GM21360 (cell line): ENCODE results near the gene CDK5RAP2.

Experiments
- ATAC-seq: cut with Tn5 transposase; IDR thresholded peaks from one replicate; pipeline ENCODE4 v1.9.1; 2021; ENCODE audit warnings: mild to moderate bottlenecking, moderate library complexity; ENCODE audit not compliant: unreplicated experiment

CDK5RAP2 gene

DNA sequence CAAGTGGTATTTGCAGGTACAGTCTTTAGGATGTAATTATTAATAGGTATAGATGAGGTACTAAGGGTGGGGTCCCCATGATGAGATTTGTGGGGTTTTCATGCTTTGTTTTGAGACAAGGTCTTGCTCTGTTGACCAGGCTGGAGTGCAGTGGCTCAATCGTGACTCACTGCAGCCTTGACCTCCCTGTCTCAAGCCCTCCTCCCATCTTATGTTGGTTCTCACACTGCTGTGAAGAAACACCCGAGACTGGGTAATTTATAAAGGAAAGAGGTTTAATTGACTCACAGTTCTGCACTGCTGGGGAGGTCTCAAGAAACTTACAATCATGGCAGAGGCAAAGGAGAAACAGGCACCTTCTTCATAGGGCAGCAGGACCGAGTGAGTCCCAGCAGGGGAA lies 217.5 kb downstream of the CDK5RAP2 start:
- no peak for ATAC-seq

DNA sequence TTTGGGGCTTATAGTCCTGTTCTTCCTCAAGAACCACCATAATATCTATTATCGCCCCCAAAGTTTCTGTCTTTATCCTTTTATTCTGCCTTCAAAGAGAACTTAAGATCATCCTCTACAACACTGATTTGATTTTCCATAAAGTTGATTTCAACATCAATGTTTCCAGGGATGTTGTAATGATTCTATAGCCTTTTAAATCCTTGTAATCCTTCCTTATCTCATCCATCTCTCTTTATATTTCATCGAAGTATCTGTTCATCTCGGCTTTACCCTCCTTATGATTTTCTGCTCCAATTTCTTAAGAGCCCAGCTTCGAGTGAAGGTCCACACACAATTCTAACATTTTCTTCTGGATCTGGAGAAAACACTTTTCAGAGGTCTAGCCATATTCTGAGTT lies 218.4 kb downstream of the CDK5RAP2 start:
- no peak for ATAC-seq

DNA sequence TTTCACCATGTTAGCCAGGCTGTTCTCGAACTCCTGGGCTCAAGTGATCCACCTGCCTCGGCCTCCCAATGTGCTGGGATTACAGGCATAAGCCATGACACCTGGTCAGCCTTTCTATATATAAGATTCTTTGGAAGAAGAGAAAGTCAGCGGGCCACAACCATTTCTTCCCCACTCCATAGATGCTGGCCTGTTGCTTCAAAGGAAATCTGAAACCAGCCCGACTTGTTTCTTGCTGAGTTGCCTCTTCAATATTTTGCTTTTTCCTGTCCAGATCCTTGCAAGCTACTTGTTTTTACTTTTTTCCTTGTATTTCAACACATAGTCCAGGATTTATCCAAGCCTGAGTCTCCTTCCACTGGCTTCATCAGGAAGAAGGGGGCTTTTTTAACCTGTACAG lies 219.5 kb downstream of the CDK5RAP2 start:
- no peak for ATAC-seq

DNA sequence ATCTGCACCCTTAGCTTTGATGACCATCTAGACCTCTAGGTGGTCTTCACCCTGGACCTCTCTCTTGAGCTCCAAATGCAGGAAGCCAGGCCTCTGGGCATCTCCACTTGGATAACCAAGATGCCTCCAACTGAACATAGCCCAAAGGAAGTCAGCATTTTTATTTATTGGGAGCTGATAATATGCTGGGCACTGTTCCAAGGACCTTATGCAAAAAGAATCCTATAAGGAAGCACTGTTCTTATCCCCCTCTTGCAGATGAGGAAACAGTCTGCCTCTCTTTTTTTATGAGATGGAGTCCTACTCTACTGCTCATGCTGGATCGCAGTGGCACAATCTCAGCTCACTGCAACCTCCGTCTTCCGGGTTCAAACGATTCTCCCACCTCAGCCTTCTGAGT lies 219.9 kb downstream of the CDK5RAP2 start:
- ATAC-seq, result no peak

DNA sequence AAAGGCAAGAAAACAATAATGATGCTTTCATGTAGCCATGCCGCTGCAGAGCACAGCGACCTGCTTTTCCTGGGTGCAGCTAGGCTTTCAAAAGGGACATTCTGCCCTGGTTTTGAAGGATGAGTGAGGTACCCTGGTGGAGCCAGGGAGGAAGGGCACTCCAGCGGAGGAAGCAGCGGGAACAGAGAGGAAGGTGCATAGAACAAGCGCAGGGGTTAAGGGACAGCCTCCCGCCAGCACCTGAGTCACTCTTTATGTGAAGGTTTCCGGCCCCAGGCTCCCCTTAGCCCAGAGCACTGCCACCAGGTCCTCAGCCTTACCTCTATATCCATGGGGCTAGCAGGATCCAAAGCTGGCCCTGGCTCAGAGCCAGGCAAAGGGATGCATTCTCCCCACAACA lies 221.1 kb downstream of the CDK5RAP2 start:
- no peak for ATAC-seq

DNA sequence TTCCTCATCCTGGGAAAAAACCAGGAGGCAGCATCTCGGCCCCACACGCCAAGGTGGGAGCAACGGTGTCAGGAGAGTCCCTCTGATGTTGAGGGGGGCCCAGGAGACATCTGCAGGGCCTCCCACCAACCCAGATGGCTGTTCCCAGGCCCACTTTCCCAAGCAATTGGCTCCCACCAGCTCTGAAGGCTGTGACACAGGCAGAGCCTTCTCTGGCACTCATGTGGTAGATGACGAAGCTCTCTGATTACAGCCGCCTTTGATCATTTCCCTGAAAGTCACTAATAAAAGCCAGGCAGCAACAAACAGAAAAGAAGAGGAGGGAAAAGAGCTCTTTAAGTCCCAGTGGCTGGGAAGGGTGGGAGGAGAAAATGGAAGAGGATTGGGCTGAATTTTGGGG lies 226.5 kb downstream of the CDK5RAP2 start:
- ATAC-seq, result no peak

DNA sequence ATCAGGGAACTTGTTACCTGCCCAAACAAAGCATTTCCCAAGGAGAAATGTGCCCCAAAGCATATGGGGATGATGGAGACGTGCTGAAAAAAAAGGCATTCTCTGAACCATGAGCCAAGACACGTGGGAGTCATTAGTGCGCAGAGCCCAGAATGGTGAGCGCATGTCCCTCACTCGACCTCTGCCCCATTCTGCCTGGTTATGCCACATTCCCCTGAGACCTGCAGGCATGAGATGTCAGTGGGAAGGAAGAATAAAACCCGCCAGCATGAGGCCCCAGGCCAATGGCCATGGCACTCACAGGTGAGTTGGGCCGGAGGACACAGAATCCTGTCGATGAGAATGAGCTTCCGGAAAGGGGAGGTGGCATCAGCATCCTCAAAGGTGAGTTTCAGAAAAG lies 228.9 kb downstream of the CDK5RAP2 start:
- ATAC-seq, result no peak

DNA sequence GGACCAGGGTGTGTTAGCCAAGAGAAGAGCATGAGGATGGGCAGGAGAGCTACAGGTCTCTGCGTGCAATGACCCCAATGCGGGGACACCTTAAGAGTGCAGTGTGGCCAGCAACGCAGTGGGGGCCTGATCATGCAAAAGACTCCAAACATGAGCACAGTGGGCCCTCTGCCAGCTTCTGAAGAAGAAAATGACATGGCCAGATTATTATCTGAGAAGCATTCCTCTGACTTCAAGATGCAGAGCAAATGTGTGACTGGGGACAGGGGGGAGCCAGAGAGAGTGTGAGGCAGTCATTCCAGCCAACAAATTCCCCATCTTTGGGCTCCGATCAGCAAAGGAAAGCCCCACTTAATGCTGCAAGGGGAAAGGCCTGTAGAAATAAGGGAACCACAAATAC lies 229.4 kb downstream of the CDK5RAP2 start:
- ATAC-seq, result no peak

DNA sequence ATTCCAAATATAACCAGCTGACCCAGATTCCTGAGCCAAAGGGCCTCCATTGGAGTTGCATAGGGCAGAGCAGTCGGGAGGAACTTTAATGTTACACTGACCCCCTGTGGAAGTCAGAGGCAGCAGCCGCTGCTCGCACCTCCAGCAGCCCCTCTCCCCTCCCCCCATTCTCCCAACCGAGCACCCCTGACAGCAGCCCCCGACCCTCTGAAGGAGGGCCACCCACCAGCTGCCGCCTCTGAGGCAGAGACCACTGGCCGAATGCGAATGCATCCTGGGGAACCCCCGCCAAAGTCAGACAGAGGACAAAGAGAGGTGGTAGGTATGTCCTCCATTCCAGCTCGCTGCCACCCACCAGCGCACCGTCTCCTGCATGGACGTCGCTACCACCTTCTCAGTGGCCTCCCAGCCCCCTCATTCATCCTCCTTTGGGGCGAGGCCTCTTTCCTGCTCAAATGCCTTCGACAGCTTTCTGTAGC lies 231.0 kb downstream of the CDK5RAP2 start:
- ATAC-seq, result no peak

DNA sequence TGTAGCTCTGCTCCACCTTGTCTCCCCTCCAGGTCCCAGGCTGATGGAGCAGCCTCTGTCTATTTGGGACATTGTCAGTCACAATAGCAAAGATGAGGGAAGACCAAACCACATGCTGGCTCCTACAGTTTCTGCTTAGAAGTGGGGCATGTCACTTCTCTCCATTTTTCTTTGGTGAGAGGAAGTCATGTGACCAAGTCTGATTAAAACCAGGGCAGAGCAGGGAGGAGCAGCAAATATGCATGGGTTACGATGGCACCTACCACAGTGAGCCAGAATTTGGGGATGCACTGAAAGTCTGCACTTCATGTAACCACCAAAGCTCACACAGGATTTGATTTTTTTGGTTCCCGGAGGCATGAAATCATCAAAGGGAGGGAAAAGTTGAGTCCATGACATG lies 234.6 kb downstream of the CDK5RAP2 start:
- ATAC-seq, result no peak

DNA sequence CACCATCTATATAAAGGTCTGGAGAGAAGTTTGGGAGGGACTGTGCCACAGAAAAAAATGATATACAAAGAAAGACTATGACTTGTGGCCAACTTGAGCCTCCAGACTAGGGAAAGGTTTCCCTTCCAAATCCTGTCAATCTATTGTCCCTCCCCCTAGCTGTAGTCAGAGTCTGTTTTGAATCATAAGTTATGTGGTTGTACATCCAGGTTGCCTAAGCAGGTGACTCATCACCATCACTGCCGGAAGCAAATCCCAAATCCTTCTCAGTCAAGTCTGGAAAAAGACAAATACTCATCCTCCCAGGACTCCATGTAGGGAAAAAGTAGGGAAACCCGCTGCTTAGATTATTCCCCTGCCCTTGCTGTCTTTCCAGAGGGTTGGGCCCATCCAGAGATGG lies 235.7 kb downstream of the CDK5RAP2 start:
- no peak for ATAC-seq

DNA sequence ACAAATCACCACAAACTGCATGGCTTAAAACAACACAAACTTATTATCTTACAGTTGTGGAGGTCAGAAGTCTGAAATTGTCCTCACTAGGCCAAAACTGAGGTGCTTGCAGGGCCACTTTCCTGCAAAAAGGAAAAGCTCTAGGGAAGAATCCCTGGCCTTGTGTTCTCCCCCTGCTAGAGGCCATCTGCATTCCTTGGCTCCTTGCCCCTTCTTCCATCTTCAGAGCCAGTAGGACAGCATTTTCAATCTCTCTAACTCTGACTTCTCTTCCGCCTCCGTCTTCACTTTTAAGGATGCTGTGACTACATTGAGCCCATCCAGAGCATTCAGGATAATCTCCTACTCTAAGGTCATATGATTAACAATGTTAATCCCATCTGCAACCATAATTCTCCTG lies 236.6 kb downstream of the CDK5RAP2 start:
- no peak for ATAC-seq
